Measurements from ENCODE around the gene NFATC2. TPM values are rescaled to one million over a fixed set of nuclear protein-coding genes. Genes with fewer than 3 reads are reported as not detected.

NFATC2 gene
- polyA plus RNA-seq, 1 experiment: 0.21 TPM

DNA sequence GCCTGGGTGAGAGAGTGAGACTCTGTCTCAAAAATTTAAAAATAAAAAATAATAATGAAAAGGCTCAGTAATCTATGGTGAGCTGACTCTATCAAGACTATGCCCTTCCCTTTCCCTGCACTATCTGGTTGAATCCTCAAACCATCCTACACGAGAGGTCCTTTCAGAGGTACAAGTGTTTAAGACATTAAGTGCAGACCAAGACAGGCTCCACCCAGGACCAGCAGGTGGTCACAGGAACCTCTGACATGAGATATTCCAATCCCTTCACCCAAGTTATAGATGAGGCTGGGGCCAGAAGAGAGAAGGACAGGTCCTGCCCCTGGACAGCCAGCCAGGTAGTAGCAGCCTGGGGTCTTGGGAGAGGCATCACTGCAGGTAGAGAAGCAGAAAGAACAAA, 182.6 kb downstream of the NFATC2 start:
- Histone ChIP-seq H3K36me3 (ENCODE audit: control insufficient read depth, insufficient read depth, low read length) (no peaks in the 10 kb centered on the region), H3K4me3 (ENCODE audit: low read depth, low read length) (no peak overlapping the region), H3K27me3 (ENCODE audit: control insufficient read depth, insufficient read depth, low read length) (no peaks in the 10 kb centered on the region)
- DNase-seq (ENCODE audit: low read depth): no peak
- ChIA-PET POLR2A (interaction anchor here (0.8 kb wide), 1 partner anchor 202 kb away, joined by 4 read pairs; no protein-coding TSS in a partner anchor), CTCF (interaction anchor here (0.6 to 2.8 kb wide), 5 partner anchors 11 to 372 kb away, joined by 3 to 14 read pairs (median 5); no protein-coding TSS in a partner anchor)
- TF ChIP-seq, protein P1, sequence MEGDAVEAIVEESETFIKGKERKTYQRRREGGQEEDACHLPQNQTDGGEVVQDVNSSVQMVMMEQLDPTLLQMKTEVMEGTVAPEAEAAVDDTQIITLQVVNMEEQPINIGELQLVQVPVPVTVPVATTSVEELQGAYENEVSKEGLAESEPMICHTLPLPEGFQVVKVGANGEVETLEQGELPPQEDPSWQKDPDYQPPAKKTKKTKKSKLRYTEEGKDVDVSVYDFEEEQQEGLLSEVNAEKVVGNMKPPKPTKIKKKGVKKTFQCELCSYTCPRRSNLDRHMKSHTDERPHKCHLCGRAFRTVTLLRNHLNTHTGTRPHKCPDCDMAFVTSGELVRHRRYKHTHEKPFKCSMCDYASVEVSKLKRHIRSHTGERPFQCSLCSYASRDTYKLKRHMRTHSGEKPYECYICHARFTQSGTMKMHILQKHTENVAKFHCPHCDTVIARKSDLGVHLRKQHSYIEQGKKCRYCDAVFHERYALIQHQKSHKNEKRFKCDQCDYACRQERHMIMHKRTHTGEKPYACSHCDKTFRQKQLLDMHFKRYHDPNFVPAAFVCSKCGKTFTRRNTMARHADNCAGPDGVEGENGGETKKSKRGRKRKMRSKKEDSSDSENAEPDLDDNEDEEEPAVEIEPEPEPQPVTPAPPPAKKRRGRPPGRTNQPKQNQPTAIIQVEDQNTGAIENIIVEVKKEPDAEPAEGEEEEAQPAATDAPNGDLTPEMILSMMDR (IDR thresholded peaks at IDR 0.05; ENCODE audit: insufficient read depth, low read depth, low read length): no peak

DNA sequence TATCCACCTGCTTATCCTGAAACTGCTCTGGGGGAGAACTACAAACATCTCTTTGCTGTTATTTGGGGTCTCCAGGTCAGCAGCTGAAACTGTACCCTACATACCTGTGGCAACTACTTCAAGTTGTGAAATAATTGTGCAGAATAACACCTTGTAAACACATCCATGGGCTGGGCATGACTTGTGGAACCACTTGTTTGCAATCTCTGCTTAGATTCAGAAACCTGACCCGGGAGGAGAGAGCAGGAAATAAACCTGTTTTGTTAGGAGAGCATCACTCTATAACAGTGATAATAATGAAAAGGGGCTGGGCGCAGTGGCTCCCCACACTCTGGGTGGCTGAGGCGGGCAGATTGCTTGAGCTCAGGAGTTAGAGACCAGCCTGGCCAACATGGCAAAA, 183.1 kb downstream of the NFATC2 start:
- POLR2A ChIA-PET: no interaction called here
- CTCF ChIA-PET: interaction anchor here (0.6 to 2.8 kb wide), 4 partner anchors 10 to 372 kb away, joined by 3 to 14 read pairs (median 6); no protein-coding TSS in a partner anchor
- TF ChIP-seq, protein P1 (IDR thresholded peaks at IDR 0.05; ENCODE audit: insufficient read depth, low read depth, low read length): no peak

DNA sequence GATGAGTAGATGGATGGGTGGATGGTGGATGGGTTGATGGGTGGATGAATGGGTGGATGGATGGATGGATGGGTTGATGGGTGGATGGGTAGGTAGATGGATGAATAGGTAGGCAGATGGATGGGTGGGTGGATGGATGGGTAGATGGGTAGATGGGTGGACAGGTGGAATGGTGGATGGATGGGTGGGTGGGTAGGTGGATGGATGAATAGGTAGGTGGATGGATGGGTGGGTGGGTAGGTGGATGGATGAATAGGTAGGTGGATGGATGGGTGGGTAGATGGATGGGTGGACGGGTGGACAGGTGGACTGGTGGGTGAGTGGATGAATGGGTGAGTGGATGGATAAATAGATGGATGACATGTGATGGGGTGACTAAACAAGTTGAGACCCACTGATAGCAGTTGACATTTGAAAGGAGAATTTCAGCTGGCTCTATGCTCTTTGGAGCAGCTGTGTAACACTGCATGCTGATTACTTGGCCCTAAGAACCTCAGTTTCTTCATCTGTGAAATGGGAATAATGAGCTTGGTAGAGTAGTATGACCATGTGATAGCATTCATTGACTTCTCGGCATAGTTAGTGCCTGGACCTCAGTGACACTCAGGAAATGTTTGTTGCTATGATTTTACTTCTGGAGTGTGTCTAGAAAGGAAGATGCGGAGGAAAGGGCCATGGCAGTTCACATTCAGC, 184.3 kb downstream of the NFATC2 start:
- H3K36me3 ChIP-seq (ENCODE audit: control insufficient read depth, insufficient read depth, low read length): no peaks in the 10 kb centered on the region
- CTCF ChIA-PET: interaction anchor here (2.7 to 2.8 kb wide), 2 partner anchors 9 to 237 kb away, joined by 8 to 14 read pairs; no protein-coding TSS in a partner anchor
- TF ChIP-seq, protein P1 (IDR thresholded peaks at IDR 0.05; ENCODE audit: insufficient read depth, low read depth, low read length): no peak
- POLR2A ChIA-PET: no interaction called here
- no peak overlapping the region for H3K4me3 ChIP-seq (ENCODE audit: low read depth, low read length)
- no peak for DNase-seq (ENCODE audit: low read depth)
- H3K27me3 ChIP-seq (ENCODE audit: control insufficient read depth, insufficient read depth, low read length): no peaks in the 10 kb centered on the region

More for the DNA sequence above, 183.1 kb downstream of the NFATC2 start:
- H3K36me3 ChIP-seq (ENCODE audit: control insufficient read depth, insufficient read depth, low read length): no peaks in the 10 kb centered on the region
- DNase-seq (ENCODE audit: low read depth): no peak
- no peaks in the 10 kb centered on the region for H3K27me3 ChIP-seq (ENCODE audit: control insufficient read depth, insufficient read depth, low read length)
- H3K4me3 ChIP-seq (ENCODE audit: low read depth, low read length): no peak overlapping the region

DNA sequence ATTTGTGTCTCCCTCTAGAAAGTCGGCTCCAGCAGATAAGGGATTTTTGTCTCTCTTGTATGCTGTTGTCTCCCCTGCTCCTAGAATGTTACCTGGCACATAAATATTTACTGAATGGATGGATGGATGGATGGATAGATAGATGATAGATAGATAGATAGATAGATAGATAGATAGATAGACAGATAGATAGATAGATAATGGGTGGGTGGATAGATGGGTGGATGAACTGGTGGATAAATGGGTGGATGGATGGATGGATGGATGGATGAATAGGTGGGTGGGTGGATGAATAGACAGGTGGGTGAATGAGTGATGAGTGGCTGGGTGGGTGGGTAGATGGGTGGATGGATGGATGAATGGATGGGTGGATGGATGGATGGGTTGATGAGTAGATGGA, 185.0 kb downstream of the NFATC2 start:
- TF ChIP-seq, protein P1 (IDR thresholded peaks at IDR 0.05; ENCODE audit: insufficient read depth, low read depth, low read length): no peak

DNA sequence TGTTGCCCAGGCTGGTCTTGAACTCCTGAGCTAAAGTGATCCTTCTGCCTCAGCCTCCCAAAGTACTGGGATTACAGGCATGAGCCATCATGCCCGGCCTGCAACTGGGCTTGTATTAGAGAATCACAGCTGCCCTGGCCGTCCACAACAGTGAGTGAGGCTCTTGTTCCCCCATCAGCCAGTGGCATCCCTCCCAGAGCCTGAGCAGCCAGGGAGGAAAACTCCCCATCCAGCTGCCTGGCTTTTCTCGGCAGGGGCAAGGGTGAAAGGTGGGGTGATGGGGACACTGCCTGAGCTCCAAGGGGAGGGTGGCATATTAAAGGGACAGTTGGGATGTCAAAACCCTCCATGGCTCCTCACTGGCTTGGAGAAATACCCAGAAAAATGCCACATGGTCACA, 185.6 kb downstream of the NFATC2 start:
- POLR2A ChIA-PET: no interaction called here

More for the DNA sequence above, 185.0 kb downstream of the NFATC2 start:
- H3K4me3 ChIP-seq (ENCODE audit: low read depth, low read length): no peak overlapping the region
- POLR2A ChIA-PET: no interaction called here
- H3K27me3 ChIP-seq (ENCODE audit: control insufficient read depth, insufficient read depth, low read length): no peaks in the 10 kb centered on the region
- no peaks in the 10 kb centered on the region for H3K36me3 ChIP-seq (ENCODE audit: control insufficient read depth, insufficient read depth, low read length)
- CTCF ChIA-PET: interaction anchor here (0.6 kb wide), 1 partner anchor 237 kb away, joined by 3 read pairs; no protein-coding TSS in a partner anchor
- no peak for DNase-seq (ENCODE audit: low read depth)

More for the DNA sequence above, 185.6 kb downstream of the NFATC2 start:
- no peak for DNase-seq (ENCODE audit: low read depth)
- TF ChIP-seq, protein P1 (IDR thresholded peaks at IDR 0.05; ENCODE audit: insufficient read depth, low read depth, low read length): no peak
- Histone ChIP-seq H3K27me3 (ENCODE audit: control insufficient read depth, insufficient read depth, low read length) (no peaks in the 10 kb centered on the region), H3K4me3 (ENCODE audit: low read depth, low read length) (no peak overlapping the region), H3K36me3 (ENCODE audit: control insufficient read depth, insufficient read depth, low read length) (no peaks in the 10 kb centered on the region)
- CTCF ChIA-PET: interaction anchor here (0.6 to 1.5 kb wide), 2 partner anchors 49 to 238 kb away, joined by 3 read pairs; no protein-coding TSS in a partner anchor
